Colonic mucosa (tissue), 4 donors: ENCODE data around the gene PRR23E. TPM values are rescaled to one million over a fixed set of nuclear protein-coding genes. Genes with fewer than 3 reads are reported as not detected.

Experiments used
- DNase-seq: peaks from one replicate; pipeline ENCODE4 v3.0.0-alpha.2; 2020
- H3K27ac ChIP-seq: fragments of 200-600 bp; one replicate; pipeline ENCODE4 v1.8.0; 2021
- H3K27me3 ChIP-seq: fragments of 200-600 bp; one replicate; pipeline ENCODE4 v1.8.0; 2021
- H3K36me3 ChIP-seq: fragments of 200-600 bp; one replicate; pipeline ENCODE4 v1.8.0; 2021
- H3K4me1 ChIP-seq: fragments of 200-600 bp; one replicate; pipeline ENCODE4 v1.8.0; 2021; ENCODE audit warnings: mild to moderate bottlenecking
- H3K4me3 ChIP-seq: fragments of 200-600 bp; one replicate; pipeline ENCODE4 v1.8.0; 2021
- H3K9ac ChIP-seq, 2 donors: one replicate each; pipeline ENCODE4 v1.7.0; 2013; ENCODE audit warnings: control low read depth in 2 of 2, low read depth in 2 of 2, low read length in 2 of 2
- H3K9me3 ChIP-seq: fragments of 200-600 bp; one replicate; pipeline ENCODE4 v1.8.0; 2021
- CTCF ChIP-seq: fragments of 200-600 bp; IDR thresholded peaks from one replicate; pipeline ENCODE4 v1.8.0; 2022; ENCODE audit warnings: antibody characterized with exemption, mild to moderate bottlenecking
- intact Hi-C: fragments of 100-400 bp; cut with DNase I; formaldehyde crosslinking; loops from one replicate; pipeline ENCODE4 v1.14.1; 2022
- total RNA-seq, 2 donors: library from RNA; stranded (reverse); fragmentation: NEBNext Ultra II Directional in 1 of 2; extraction: Animal tissue kit (Norgen Biotek cat#: 25700) in 1 of 2; gene quantifications; one replicate each; pipeline ENCODE4 v1.2.1, GENCODE V29; 2021
- donor health status: healthy.
- donor health status: DM: no; HTN: no; CAD: no.
- donor health status: DM: no; HTN: no; CAD: no.

The PRR23E gene
- total RNA-seq, 2 donors from 2014 or later = not detected

- H3K36me3 ChIP-seq = no peaks in the 10 kb centered on the region
- H3K27me3 ChIP-seq = no peaks in the 10 kb centered on the region
- no peaks in the 10 kb centered on the region for H3K9me3 ChIP-seq
- no peak overlapping the region for H3K27ac ChIP-seq
- peak; percentile 5 for DNase-seq
- TF ChIP-seq CTCF = no peak
- H3K4me1 ChIP-seq = no peaks in the 10 kb centered on the region
- intact Hi-C loops = no loop called here
- H3K4me3 ChIP-seq = no peak overlapping the region
- H3K9ac ChIP-seq = no peak overlapping the region
These were observed 28.6 kb downstream of the PRR23E start for GRCh38 chr3:127221446-127222035.

- Histone ChIP-seq H3K9ac (no peak overlapping the region), H3K4me3 (no peak overlapping the region), H3K4me1 (no peaks in the 10 kb centered on the region), H3K27me3 (no peaks in the 10 kb centered on the region), H3K36me3 (no peaks in the 10 kb centered on the region), H3K27ac (no peak overlapping the region), H3K9me3 (no peaks in the 10 kb centered on the region)
- intact Hi-C loops = no loop called here
- no peak for DNase-seq
- no peak for TF ChIP-seq CTCF
These were observed 29.2 kb downstream of the PRR23E start for GRCh38 chr3:127222163-127222562.

GRCh38 chr3:127222664-127223063 lies 29.7 kb downstream of the PRR23E start:
- intact Hi-C loops = no loop called here
- no peak overlapping the region for H3K27ac ChIP-seq
- H3K36me3 ChIP-seq = no peaks in the 10 kb centered on the region
- H3K9me3 ChIP-seq = no peaks in the 10 kb centered on the region
- DNase-seq = no peak
- H3K4me3 ChIP-seq = no peak overlapping the region
- no peak overlapping the region for H3K9ac ChIP-seq
- no peaks in the 10 kb centered on the region for H3K27me3 ChIP-seq
- H3K4me1 ChIP-seq = no peaks in the 10 kb centered on the region
- no peak for TF ChIP-seq CTCF

GRCh38 chr3:127224118-127224517 lies 31.2 kb downstream of the PRR23E start:
- TF ChIP-seq CTCF = no peak
- H3K9me3 ChIP-seq = no peaks in the 10 kb centered on the region
- H3K4me1 ChIP-seq = no peaks in the 10 kb centered on the region
- H3K36me3 ChIP-seq = no peaks in the 10 kb centered on the region
- DNase-seq = no peak
- H3K9ac ChIP-seq = no peak overlapping the region
- H3K27ac ChIP-seq = no peak overlapping the region
- intact Hi-C loops = no loop called here
- no peak overlapping the region for H3K4me3 ChIP-seq
- H3K27me3 ChIP-seq = no peaks in the 10 kb centered on the region

- intact Hi-C loops = no loop called here
- Histone ChIP-seq H3K27ac (no peak overlapping the region), H3K36me3 (no peaks in the 10 kb centered on the region), H3K4me1 (no peaks in the 10 kb centered on the region), H3K9me3 (no peaks in the 10 kb centered on the region), H3K27me3 (no peaks in the 10 kb centered on the region), H3K9ac (no peak overlapping the region), H3K4me3 (no peak overlapping the region)
- no peak for TF ChIP-seq CTCF
- no peak for DNase-seq
These were observed 33.5 kb downstream of the PRR23E start for GRCh38 chr3:127226457-127226856.
